ENCODE measurements around the gene SLC26A3.

DNA sequence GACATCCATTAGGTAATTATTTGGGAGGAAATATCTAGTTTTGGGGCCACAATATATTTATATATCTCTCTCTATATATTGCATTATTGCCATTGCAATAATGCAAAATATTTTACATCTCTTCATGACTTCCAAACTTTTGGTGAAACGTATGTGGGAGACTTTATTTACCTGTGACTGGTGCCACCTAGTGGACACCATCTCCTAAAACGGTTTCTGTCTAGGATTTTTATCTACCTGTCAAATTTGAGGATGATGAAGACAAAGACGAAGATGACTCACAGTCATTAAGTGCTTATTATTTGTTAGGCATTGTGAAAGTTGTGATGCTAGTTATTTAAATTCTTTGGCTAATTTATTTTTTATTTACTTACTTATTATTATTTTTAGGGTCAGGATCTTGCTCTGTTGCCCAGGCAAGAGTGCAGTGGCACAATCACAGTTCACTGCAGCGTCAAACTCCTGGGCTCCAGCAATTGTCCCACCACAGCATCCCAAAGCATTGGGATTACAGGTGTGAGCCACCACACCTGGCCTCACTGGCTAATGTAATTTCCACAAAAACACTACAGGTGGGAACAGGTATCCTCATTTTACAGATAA lies 77.8 kb downstream of the SLC26A3 start:
- TF ChIP-seq, protein P1, sequence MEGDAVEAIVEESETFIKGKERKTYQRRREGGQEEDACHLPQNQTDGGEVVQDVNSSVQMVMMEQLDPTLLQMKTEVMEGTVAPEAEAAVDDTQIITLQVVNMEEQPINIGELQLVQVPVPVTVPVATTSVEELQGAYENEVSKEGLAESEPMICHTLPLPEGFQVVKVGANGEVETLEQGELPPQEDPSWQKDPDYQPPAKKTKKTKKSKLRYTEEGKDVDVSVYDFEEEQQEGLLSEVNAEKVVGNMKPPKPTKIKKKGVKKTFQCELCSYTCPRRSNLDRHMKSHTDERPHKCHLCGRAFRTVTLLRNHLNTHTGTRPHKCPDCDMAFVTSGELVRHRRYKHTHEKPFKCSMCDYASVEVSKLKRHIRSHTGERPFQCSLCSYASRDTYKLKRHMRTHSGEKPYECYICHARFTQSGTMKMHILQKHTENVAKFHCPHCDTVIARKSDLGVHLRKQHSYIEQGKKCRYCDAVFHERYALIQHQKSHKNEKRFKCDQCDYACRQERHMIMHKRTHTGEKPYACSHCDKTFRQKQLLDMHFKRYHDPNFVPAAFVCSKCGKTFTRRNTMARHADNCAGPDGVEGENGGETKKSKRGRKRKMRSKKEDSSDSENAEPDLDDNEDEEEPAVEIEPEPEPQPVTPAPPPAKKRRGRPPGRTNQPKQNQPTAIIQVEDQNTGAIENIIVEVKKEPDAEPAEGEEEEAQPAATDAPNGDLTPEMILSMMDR (IDR thresholded peaks at IDR 0.05) = peak; percentile 47 to 51
- no peak for TF ChIP-seq POLR2A (IDR thresholded peaks at IDR 0.05)
- TF ChIP-seq POLR2AphosphoS5 (IDR thresholded peaks at IDR 0.05) = no peak
- TF ChIP-seq EP300 (IDR thresholded peaks at IDR 0.05) = no peak
